CD4-positive, alpha-beta T cell treated with Interleukin-15 for 1 hour (primary cell): ENCODE data around the gene MAST2.
"Not testable (repeated sequence)": the region's sequence is repeated elsewhere in the genome, so short reads cannot be mapped to it uniquely, and the experiment has no call there.

Experiments used
- DNase-seq: peaks from one replicate; pipeline ENCODE4 v3.0.0-alpha.2; 2020

The MAST2 gene

DNA sequence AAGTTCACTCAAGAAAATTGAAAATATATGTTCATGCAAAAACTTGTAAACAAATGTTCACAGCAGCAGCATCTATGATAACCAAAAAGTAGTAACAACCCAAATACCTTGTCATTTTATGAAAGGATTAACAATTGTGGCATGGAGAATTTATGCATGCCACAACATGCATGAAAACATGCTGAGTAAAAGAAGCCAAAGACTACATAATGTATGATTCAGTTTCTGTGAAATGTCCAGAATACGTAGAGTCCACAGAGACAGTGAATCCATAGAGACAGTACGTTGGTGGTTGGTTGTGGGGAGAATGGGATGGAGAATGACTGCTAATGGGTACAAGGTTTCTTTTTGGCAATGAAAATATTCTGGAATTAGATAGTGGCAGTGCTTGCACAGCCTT is 148.7 kb downstream of the MAST2 start:
- DNase-seq: no peak

DNA sequence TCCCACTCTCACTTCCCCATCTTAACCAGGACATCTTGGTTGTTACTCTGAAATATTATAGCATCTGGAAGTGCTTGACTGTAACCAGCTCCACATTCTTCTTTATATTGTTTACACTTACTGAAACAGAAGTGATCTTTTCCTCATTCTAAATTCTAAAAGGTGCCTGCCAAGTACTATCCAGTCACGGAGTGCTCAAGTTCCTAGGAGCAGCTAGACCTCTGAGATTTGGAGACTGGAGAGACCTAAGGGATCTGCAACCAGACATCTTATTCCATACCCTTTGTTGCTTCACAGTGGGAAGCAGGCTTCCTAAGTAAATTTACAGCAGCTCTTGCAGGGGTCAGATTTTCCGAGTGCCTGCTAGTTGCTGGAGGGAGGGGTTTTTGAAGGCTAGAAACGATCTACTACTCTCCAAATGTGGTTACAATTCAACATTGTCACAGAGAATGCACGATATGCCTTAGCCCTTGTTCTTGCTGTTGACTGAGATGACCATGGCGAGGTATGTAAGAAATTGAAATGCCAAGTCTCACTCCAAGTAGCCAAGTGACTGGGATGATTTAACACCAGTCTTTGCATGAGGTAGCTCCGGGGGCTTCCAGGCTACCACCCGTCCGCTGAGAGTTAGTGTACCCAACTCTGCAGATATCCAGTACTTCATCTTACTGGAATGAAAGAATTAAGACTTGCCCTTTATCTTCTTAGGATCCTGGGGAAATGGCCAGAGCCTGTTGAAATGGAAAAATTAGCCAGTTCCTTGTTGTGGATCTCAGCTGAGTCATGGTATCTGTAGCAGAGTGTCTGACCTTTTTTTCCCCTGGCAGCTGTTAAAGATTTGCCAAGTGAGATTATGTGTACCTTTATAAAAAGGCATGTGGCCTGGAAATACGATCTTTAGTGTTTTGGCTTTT is 150.8 kb downstream of the MAST2 start:
- no peak for DNase-seq

DNA sequence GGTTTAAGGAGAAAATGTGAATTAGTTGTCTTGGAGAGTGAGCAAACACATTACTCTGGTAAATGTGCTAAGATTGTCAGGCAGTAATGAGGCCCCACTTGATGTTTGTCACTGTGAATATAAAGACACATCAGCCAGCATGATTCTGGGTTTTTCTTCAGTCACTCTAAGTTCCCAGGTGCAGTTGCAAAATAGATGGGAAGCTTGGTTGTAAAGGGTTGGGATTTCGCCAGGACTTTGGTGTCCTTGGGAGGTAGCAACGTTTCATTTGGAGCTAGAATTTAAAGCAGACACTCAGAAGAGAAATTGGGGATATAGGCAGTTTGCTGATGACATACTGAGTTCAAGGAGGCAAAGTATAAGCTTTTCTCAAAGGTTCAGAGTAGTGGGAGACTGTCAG is 154.3 kb downstream of the MAST2 start:
- DNase-seq: no peak

DNA sequence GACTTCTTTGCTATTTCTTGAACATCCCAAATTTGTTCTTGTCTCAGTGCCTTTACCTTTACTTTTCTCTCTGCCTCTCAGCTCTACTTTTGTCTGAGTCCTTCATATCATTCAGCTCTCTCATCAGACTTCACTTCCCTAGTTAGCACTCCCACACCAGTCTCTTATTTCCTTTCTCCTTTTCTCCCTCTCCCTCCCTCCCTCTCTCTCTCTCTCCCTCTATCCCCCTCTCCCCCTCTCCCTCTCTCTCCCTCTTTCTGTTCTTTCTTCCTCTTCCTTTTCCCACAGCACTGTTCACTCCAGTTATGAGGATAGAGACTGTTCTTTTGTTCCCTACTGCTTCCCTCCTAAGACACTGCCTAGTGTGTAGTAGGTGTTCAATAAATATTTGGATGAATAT is 154.9 kb downstream of the MAST2 start:
- DNase-seq: no peak

DNA sequence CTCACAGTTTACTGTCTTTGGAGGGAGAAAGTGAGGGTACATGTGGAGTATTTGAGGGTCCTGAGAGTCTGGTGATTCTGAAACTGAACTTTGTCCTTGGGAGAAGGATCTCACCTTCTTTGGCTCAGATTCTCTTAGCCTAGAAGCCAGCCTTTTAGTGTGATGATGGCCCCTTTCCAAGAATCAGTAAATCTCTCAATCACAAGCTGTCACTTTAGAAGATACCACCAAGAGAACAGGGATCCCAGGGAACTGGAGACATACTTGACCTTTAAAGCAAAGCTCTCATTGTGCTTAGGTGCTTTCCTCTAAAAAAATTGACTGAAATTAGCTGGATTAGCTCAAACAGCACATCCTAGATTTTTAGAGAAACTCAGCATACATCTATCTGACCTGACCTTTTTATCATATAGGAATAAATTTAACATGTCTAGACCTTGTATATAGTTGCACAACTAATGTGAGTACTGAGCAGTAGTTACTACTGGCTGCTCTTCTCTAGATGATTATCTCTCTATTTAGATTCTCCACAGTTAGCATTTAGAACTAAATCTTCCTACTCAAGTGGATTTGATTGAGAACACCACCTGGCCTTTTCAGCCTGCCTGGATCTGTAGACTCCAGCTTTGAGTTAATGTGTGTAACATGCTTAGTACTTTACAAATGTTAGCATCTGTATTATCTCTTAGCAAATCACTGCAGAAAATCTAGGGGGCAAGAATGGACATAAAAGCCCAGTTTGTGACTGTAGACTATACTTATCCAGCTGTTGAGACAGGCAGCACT is 157.7 kb downstream of the MAST2 start:
- DNase-seq: no peak

DNA sequence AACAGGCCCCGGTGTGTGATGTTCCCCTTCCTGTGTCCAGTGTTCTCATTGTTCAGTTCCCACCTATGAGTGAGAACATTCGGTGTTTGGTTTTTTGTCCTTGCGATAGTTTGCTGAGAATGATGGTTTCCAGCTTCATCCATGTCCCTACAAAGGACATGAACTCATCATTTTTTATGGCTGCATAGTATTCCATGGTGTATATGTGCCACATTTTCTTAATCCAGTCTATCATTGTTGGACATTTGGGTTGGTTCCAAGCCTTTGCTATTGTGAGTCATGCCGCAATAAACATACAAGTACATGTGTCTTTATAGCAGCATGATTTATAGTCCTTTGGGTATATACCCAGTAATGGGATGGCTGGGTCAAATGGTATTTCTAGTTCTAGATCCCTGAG is 158.5 kb downstream of the MAST2 start:
- DNase-seq: not testable (repeated sequence)

DNA sequence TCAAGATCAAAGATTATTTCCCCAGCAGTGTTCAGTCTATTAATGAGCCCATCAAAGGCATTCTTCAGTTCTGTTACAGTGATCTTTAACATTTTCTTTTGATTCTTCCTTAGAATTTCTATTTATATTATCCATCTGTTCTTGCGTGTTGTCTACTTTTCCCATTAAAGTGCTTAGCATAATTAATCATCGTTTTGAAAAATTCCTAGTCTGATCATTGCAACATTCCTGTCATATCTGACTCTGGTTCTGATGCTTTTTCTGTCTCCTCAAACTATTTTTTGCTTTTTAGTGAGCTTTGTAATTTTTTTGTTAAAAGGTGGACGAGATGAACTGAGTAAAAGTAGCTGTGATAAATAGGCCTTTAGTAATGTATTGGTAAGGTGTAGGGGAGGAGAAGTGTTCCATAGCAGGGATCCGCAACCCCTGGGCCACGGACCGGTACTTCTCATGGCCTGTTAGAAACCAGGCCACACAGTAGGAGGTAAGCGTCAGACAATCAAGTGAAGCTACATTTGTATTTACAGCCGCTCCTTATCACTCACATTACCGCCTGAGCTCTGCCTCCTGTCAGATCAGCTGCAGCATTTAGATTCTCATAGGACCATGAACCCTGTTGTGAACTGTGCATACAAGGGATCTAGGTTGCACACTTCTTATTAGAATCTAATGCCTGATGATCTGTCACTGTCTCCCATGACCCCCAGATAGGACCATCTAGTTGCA is 165.7 kb downstream of the MAST2 start:
- no peak for DNase-seq

DNA sequence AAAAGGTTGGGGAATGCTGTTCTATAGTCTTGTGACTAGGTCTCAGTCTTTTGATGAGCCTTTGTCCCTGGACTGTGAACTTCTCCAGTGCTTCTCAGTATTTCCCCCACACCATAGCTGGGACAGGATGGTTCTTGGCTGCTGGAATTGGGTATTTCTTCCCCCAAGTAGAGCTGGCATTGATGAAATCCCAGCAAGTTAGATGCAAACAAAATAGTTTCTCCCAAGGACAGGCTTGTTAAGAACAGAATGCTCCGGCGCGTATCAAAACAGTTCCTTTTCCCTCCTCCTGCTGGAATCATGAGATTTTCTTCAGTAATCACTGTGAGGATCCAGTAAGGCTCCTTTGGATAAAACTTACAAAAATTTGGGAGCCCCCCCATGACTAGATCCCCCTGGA is 166.5 kb downstream of the MAST2 start:
- no peak for DNase-seq

DNA sequence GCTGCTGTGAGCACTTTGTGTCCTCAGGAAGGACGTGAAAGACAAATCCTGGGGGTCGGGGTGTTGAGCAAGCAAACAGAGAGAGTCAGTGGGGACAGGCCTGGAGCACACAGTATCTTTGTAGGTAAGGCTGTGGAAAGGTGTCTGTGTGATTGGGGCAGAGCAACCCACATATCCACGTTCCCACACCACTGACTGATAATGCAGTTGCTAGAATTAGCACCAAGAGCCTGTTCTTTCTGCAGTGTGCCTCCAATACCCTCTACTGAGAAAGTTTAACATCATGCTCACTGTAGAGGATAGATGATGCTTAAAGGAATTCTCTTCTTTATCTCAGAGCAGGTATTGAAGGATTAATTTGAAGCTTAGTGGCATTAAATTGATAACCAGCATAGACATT is 167.9 kb downstream of the MAST2 start:
- no peak for DNase-seq

DNA sequence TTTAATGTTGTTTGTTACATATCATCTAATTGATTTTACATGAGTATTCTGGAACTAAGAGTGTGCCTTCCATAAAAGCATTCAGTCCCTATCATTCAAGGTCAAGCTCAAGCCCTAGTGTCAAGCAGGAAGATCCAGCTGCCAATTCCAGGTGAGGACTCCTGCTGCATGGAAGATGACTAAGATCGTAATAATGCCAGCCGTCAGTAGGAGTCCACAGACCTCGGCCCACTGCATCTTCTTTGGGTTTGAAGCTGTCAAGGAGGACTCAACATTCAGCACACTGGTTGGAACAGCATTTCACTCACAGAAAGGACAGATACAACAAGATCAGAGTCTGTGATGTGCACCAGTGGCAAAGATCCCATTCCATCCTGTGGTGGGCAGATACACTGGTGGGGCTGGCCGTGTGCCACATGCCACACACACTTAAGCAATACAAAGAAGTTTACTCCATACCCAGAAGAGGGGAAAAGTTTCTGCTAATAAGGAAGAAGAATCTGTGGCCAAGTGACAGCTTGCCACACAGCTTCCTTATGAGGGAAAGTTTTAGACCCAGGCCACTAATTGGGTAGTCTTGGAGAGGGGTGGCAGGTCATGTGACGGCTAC is 168.6 kb downstream of the MAST2 start:
- no peak for DNase-seq

DNA sequence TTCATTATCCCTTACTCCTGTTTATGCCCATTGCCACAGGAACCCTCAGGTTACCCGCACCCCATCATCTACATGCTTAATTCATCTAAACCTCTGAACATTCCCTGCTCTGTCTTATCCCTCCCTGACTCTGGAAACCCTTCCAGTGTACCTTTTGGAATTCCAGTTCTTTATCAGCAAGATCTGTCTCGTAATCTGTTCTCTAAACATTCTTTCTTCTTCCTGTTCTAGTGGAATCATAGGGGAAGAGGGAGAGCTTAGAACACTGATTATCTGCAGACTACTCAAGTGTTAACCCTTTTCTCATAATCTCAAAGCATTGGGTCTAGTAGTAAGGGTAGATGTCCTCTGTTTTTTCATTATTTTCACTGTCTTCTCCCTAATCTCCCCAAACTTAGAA is 169.2 kb downstream of the MAST2 start:
- no peak for DNase-seq

DNA sequence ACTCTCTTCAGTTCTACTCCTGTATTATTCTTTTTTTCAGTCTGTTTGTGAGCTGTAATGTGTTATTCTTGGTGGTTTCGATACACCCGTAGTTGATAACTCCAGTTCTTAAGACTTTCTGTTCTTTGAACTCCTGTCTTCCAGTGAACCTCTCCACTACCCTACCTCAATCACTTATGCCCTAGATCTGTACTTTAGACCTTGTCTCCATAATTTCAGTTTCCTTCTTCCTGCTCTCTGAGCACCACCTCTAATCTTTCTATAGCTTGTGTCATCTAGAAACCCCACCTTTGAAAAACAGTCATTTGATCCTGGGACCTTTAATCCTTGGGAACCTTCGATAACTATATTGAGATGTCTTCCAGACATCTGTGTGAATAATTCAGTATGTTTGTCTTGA is 169.7 kb downstream of the MAST2 start:
- no peak for DNase-seq

DNA sequence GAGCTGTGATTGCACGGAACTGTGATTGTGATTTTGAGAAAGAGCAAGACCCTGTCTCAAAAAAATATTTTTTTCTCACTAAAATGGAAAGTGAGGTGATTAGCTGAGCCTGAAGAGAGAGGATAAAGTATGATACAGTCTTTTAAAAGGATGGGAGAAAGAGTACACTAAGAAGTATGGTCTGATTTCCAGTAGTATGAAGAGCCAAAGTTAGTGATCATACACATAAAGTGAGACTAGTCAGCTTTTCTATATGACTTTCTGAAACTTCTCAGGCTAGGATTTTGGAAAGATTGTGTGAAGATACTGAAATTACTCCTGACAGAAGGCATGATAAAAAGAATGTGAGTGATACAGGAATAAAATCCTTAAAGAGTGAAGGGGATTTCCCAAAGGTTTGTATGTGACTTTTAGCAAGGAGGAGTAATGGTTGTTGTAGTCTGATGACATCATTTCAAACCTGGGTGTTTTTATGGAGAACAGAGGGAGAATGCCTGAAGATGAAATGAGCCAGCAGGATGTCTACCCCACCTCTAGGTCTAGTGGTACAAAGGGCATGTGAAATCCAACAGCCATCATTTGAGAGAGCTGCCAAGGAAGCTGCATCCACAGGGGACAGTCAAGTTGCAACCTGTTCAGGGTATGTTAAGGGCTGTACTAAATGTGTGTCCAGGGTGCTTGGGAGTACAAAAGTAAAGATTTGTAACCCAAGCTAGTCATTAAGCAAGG is 171.3 kb downstream of the MAST2 start:
- no peak for DNase-seq

DNA sequence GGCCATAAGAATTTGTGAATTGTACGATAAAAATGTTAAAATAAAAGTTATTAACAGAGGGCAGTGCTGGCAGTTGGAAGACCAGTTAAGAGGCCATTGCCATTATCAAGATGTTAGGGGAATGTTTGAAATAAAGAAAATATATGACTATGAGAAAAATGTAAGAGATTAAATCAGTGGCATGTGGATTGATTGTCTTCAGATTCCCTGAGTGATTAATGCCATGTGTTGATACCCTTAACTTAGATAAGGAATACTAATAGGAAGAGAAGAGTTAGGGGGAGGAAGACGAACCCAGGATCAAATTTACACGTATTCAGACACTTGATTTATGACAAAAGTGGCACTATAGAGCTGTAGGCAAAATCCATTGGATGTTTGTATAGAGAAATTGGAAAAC is 173.2 kb downstream of the MAST2 start:
- no peak for DNase-seq

DNA sequence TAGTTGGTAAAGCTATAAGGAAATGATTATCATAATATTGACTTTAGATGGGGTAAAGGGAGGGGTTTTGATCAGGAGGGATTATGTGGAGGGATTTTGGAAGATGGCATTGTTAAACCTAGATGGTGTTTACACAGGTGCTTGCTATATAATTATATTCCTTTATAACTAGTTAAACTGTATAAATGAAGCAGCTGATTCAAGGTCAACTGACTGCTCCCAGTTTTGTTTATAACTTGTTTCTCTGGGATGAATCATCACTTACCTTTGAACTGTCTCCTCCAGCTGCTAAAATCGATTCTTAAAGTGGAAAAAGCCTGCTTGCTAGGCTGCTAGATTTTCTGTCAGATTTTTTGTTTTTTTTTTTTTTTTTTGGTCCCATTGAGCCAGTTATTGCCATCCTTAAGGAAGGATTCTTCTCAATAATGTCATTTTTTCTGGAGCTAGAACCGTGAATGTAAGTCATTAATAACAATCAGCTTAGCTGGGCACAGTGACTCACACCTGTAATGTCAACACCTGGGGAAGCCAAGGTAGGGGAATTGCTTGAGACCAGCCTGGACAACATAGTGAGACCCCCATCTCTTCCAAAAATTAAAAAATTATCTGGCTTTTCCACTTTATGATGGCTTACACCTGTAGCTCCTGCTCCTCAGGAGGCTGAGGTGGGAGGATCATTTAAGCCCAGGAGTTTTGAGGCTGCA is 175.8 kb downstream of the MAST2 start:
- no peak for DNase-seq

DNA sequence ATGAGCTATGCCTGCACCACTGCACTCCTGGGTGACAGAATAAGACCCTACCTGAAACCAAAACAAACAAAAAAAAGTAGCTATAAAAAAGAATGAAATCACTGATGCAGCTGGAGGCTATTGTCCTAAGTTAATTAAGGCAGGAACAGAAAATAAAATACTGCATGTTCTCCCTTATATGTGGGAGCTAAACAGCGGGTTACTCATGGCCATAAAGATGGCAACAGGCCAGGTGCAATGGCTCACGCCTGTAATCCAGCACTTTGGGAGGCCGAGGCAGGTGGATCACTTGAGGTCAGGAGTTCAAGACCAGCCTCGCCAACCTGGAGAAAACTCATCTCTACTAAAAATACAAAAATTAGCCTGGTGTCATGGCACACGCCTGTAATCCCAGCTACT is 176.4 kb downstream of the MAST2 start:
- no peak for DNase-seq

DNA sequence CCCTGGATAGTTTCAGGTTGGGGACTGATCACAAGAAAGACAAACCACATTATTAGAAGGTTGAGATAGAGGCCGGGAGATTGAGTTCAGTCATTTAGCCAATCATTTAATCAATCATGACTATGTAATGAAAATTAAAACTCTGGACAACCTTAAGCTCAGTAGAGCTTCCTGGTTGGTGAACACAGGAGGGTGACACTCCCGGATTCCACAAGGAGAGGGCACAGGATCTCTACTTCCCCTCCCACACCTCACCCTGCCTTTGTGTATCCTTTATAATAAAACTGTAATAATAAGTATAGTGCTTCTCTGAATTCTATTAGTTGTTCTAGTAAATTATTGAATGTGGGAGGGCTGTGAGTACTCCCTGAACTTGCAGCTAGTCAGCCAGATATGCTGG is 178.9 kb downstream of the MAST2 start:
- DNase-seq: no peak

DNA sequence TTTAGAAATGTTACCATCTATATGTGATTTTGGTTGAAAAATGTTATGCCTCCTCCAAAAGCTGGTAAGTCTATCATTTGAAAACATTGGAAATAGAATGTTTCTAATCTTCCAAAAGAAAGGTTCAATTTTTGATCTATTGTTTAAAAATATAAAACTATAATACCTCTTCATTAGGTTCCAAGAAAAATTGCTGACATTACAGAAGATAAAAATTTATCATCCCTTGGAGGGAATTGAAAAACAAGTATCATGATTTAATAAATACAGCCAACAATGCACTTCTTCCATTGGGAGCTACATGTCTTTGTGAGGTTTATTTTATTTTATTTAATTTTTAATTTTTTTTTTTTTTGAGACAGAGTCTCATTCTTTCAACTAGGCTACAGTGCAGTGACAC is 180.6 kb downstream of the MAST2 start:
- DNase-seq: no peak

DNA sequence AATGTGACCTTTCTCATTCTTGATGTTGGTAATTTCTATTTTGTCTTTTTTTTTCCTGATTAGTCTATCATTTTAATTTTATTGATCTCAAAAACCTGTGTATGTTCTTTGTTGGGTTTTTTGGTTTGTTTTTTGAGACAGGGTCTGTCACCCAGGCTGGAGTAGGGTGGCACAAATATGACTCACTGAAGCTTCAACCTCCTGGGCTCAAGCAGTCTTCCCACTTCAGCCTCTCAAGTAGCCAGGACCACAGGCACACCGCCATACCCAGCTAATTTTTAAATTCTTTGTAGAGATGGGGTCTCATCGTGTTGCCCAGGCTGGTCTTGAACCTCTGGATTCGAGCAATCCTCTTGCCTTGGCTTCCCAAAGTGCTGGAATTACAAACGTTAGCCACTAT is 183.8 kb downstream of the MAST2 start:
- DNase-seq: no peak

DNA sequence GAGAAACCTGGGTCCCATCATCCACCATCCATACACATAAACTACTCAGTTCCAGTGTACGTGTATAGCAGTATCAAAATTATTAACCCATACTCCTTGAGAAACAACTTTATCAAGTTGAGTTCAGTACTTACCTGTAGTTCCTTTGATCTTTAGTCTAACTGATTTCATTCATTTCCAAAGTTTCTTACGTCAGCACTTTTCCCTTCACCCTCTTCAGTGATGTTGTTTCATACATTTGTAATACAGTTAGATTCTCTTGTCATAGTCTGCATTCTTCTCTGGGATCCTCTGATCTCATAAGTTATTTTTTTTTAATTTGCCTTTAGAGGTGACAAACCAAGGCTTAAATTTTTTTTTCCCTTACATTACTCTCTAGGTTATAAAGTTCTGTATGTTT is 185.8 kb downstream of the MAST2 start:
- DNase-seq: no peak

DNA sequence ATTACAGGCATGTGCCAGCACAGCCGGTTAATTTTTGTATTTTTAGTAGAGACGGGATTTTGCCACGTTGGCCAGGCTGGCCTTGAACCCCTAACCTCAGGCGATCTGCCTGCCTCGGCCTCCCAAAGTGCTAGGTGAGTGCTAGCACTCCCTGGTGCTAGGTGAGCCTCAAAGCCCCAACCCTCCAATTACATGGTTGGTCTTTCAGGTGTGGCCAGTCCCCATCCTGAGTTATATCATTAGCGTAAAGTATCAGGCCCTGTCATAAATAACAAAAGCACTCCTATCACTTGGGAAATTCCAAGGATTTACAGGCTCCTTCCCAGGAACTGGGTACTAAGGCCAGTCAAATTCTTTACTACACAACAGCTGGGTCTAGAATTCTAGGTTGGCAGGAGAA is 191.0 kb downstream of the MAST2 start:
- DNase-seq: no peak

DNA sequence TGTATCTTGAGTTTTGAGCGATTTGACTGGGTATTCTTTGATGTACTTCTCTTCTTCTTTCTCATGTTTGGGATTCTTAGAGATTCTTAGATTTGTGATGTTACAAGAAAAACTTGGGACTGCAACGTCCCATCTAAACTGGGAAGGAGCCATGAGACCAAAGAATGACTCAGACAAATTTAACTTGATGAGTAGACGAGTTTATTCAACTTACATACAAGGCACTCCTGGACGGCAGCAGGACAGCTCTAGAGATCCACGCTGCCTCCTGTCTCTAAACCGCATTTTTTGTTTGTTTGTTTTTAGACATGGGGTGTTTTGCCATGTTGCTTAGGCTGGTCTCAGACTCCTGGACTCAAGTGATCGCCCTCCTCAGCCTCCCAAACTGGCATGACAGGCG is 191.9 kb downstream of the MAST2 start:
- no peak for DNase-seq
